Gastrocnemius medialis (tissue), 4 donors: ENCODE measurements around the gene SCN9A.

Source experiments
- CTCF ChIP-seq, 5 experiments: fragments of 450-650 bp in 3 of 5; fragments of 200-600 bp in 2 of 5; sonication (generic) in 2 of 5; IDR thresholded peaks in 4 of 5; conservative IDR thresholded peaks in 1 of 5; 1 replicate in 4 of 5; 2 replicates in 1 of 5; pipeline ENCODE4 v1.5.1; 2016 to 2019; ENCODE audit warnings: antibody characterized with exemption in 5 of 5, mild to moderate bottlenecking in 3 of 5, moderate library complexity in 3 of 5
- POLR2A ChIP-seq, 2 donors: fragments of 450-650 bp; IDR thresholded peaks; one replicate each; pipeline ENCODE4 v1.6.1; 2017; ENCODE audit warnings: antibody characterized with exemption in 2 of 2, mild to moderate bottlenecking in 2 of 2, moderate library complexity in 2 of 2

GRCh38 chr2:166155589-166155988, 220.2 kb downstream of the SCN9A start:
- TF ChIP-seq CTCF (IDR thresholded peaks at IDR 0.05 in 4 of 5, conservative IDR thresholded peaks at IDR 0.05 in 1 of 5): no peak
- no peak for TF ChIP-seq POLR2A (IDR thresholded peaks at IDR 0.05)
